Measurements from ENCODE around the gene PATE1. TPM values are rescaled to one million over a fixed set of nuclear protein-coding genes. Genes with fewer than 3 reads are reported as not detected.
"Not testable (repeated sequence)": the region's sequence is repeated elsewhere in the genome, so short reads cannot be mapped to it uniquely, and the experiment has no call there.

The PATE1 gene
- not detected for total RNA-seq
- polyA plus RNA-seq: not detected
- long read RNA-seq, donor 1: 0 reads
- long read RNA-seq, donor 2: 0 reads

- ATAC-seq (ENCODE audit: low FRiP score): no peak
- intact Hi-C loops (cut with DNase I): no loop called here
- Histone ChIP-seq H3K4me3 (ENCODE audit: low read length in 2 of 2) (no peak within 1 kb of the TSS), H3K9me3 (ENCODE audit: control insufficient read depth, low read length) (no peaks in the 10 kb centered on the region), H3K27ac (ENCODE audit: low read depth in 1 of 2, low read length in 2 of 2) (no peak within 1 kb of the TSS), H3K36me3 (ENCODE audit: control insufficient read depth in 1 of 2, insufficient read depth in 2 of 2, low read length in 1 of 2) (no peaks in the 10 kb centered on the region), H3K27me3 (ENCODE audit: control insufficient read depth in 1 of 2, insufficient read depth in 2 of 2, low read length in 1 of 2) (no peaks in the 10 kb centered on the region), H3K4me1 (ENCODE audit: control insufficient read depth in 1 of 2, insufficient read depth in 2 of 2, low read length in 2 of 2) (no peaks in the 10 kb centered on the region)
- DNase-seq: no peak
- WGBS, 2 donors: 76 to 81% methylated on average over 3 of the region's 3 CpGs
Measured at GRCh38 chr11:125745979-125746378, at the start of gene PATE1. TSS of gene PATE1 (plus strand) at chr11:125746279. CDS start at chr11:125746305, 26 bp downstream.

GRCh38 chr11:125701018-125701610 lies 45.0 kb upstream of the PATE1 start:
- 74 to 77% methylated on average over 6 of the region's 6 CpGs for WGBS, 2 donors
- intact Hi-C loops (cut with DNase I): no loop called here
- no peak for DNase-seq

GRCh38 chr11:125701858-125702621 lies 44.0 kb upstream of the PATE1 start:
- Histone ChIP-seq H3K27ac (ENCODE audit: low read depth in 1 of 2, low read length in 2 of 2) (no peak overlapping the region), H3K27me3 (ENCODE audit: control insufficient read depth in 1 of 2, insufficient read depth in 2 of 2, low read length in 1 of 2) (no peaks in the 10 kb centered on the region), H3K9me3 (ENCODE audit: control insufficient read depth, low read length) (no peaks in the 10 kb centered on the region), H3K4me3 (ENCODE audit: low read length in 2 of 2) (no peak overlapping the region), H3K36me3 (ENCODE audit: control insufficient read depth in 1 of 2, insufficient read depth in 2 of 2, low read length in 1 of 2) (no peaks in the 10 kb centered on the region), H3K4me1 (ENCODE audit: control insufficient read depth in 1 of 2, insufficient read depth in 2 of 2, low read length in 2 of 2) (no peaks in the 10 kb centered on the region)
- intact Hi-C loops (cut with DNase I): no loop called here
- ATAC-seq (ENCODE audit: low FRiP score) (no peak), DNase-seq (no peak)
- 32 to 36% methylated on average over 6 of the region's 6 CpGs for WGBS, 2 donors

More at GRCh38 chr11:125701018-125701610, 45.0 kb upstream of the PATE1 start:
- H3K4me3 ChIP-seq (ENCODE audit: low read length in 2 of 2): no peak overlapping the region
- no peaks in the 10 kb centered on the region for H3K9me3 ChIP-seq (ENCODE audit: control insufficient read depth, low read length)
- H3K27me3 ChIP-seq (ENCODE audit: control insufficient read depth in 1 of 2, insufficient read depth in 2 of 2, low read length in 1 of 2): no peaks in the 10 kb centered on the region
- no peaks in the 10 kb centered on the region for H3K4me1 ChIP-seq (ENCODE audit: control insufficient read depth in 1 of 2, insufficient read depth in 2 of 2, low read length in 2 of 2)
- no peak for ATAC-seq (ENCODE audit: low FRiP score)
- no peaks in the 10 kb centered on the region for H3K36me3 ChIP-seq (ENCODE audit: control insufficient read depth in 1 of 2, insufficient read depth in 2 of 2, low read length in 1 of 2)
- no peak overlapping the region for H3K27ac ChIP-seq (ENCODE audit: low read depth in 1 of 2, low read length in 2 of 2)

GRCh38 chr11:125704686-125705085 lies 41.4 kb upstream of the PATE1 start:
- H3K27me3 ChIP-seq (ENCODE audit: control insufficient read depth in 1 of 2, insufficient read depth in 2 of 2, low read length in 1 of 2); ATAC-seq (ENCODE audit: low FRiP score); H3K9me3 ChIP-seq (ENCODE audit: control insufficient read depth, low read length); H3K4me1 ChIP-seq (ENCODE audit: control insufficient read depth in 1 of 2, insufficient read depth in 2 of 2, low read length in 2 of 2); H3K4me3 ChIP-seq (ENCODE audit: low read length in 2 of 2); intact Hi-C loops (cut with DNase I); H3K36me3 ChIP-seq (ENCODE audit: control insufficient read depth in 1 of 2, insufficient read depth in 2 of 2, low read length in 1 of 2); DNase-seq; H3K27ac ChIP-seq (ENCODE audit: low read depth in 1 of 2, low read length in 2 of 2): not testable (repeated sequence)
- 90 to 93% methylated on average over 19 to 24 of the region's 24 CpGs for WGBS, 2 donors

- Histone ChIP-seq H3K27ac (ENCODE audit: low read depth in 1 of 2, low read length in 2 of 2) (no peak overlapping the region), H3K9me3 (ENCODE audit: control insufficient read depth, low read length) (no peaks in the 10 kb centered on the region), H3K27me3 (ENCODE audit: control insufficient read depth in 1 of 2, insufficient read depth in 2 of 2, low read length in 1 of 2) (no peaks in the 10 kb centered on the region), H3K36me3 (ENCODE audit: control insufficient read depth in 1 of 2, insufficient read depth in 2 of 2, low read length in 1 of 2) (no peaks in the 10 kb centered on the region), H3K4me1 (ENCODE audit: control insufficient read depth in 1 of 2, insufficient read depth in 2 of 2, low read length in 2 of 2) (no peaks in the 10 kb centered on the region), H3K4me3 (ENCODE audit: low read length in 2 of 2) (no peak overlapping the region)
- ATAC-seq (ENCODE audit: low FRiP score): no peak
- no peak for DNase-seq
- 76 to 87% methylated on average over 6 of the region's 6 CpGs for WGBS, 2 donors
- intact Hi-C loops (cut with DNase I): loop anchor here in 1 of 2 donors (5.0 kb wide), 1 partner anchor 152 kb away; no protein-coding TSS in a partner anchor
Measured at GRCh38 chr11:125720781-125721180, 25.3 kb upstream of the PATE1 start.

- Histone ChIP-seq H3K9me3 (ENCODE audit: control insufficient read depth, low read length) (no peaks in the 10 kb centered on the region), H3K4me1 (ENCODE audit: control insufficient read depth in 1 of 2, insufficient read depth in 2 of 2, low read length in 2 of 2) (no peaks in the 10 kb centered on the region), H3K27ac (ENCODE audit: low read depth in 1 of 2, low read length in 2 of 2) (no peak overlapping the region), H3K36me3 (ENCODE audit: control insufficient read depth in 1 of 2, insufficient read depth in 2 of 2, low read length in 1 of 2) (no peaks in the 10 kb centered on the region), H3K27me3 (ENCODE audit: control insufficient read depth in 1 of 2, insufficient read depth in 2 of 2, low read length in 1 of 2) (no peaks in the 10 kb centered on the region), H3K4me3 (ENCODE audit: low read length in 2 of 2) (no peak overlapping the region)
- ATAC-seq (ENCODE audit: low FRiP score) (no peak), DNase-seq (no peak)
- intact Hi-C loops (cut with DNase I): loop anchor here in 1 of 2 donors (5.0 kb wide), 1 partner anchor 148 kb away; no protein-coding TSS in a partner anchor
- 90 to 95% methylated on average over 1 of the region's 1 CpG for WGBS, 2 donors
Measured at GRCh38 chr11:125724125-125724524, 22.0 kb upstream of the PATE1 start.

- WGBS, 2 donors: 61 to 66% methylated on average over 3 of the region's 3 CpGs
- intact Hi-C loops (cut with DNase I): no loop called here
- H3K4me3 ChIP-seq (ENCODE audit: low read length in 2 of 2): no peak overlapping the region
- ATAC-seq (ENCODE audit: low FRiP score) (no peak), DNase-seq (no peak)
- H3K27ac ChIP-seq (ENCODE audit: low read depth in 1 of 2, low read length in 2 of 2): no peak overlapping the region
- no peaks in the 10 kb centered on the region for H3K36me3 ChIP-seq (ENCODE audit: control insufficient read depth in 1 of 2, insufficient read depth in 2 of 2, low read length in 1 of 2)
- H3K9me3 ChIP-seq (ENCODE audit: control insufficient read depth, low read length): no peaks in the 10 kb centered on the region
- H3K27me3 ChIP-seq (ENCODE audit: control insufficient read depth in 1 of 2, insufficient read depth in 2 of 2, low read length in 1 of 2): no peaks in the 10 kb centered on the region
- H3K4me1 ChIP-seq (ENCODE audit: control insufficient read depth in 1 of 2, insufficient read depth in 2 of 2, low read length in 2 of 2): no peaks in the 10 kb centered on the region
Measured at GRCh38 chr11:125728969-125729368, 17.1 kb upstream of the PATE1 start.

GRCh38 chr11:125740617-125741016 lies 5.5 kb upstream of the PATE1 start:
- intact Hi-C loops (cut with DNase I): no loop called here
- DNase-seq (no peak), ATAC-seq (ENCODE audit: low FRiP score) (no peak)

GRCh38 chr11:125743681-125744080 lies 2.4 kb upstream of the PATE1 start:
- intact Hi-C loops (cut with DNase I): no loop called here
- no peaks in the 10 kb centered on the region for H3K36me3 ChIP-seq (ENCODE audit: control insufficient read depth in 1 of 2, insufficient read depth in 2 of 2, low read length in 1 of 2)
- H3K4me3 ChIP-seq (ENCODE audit: low read length in 2 of 2): no peak overlapping the region
- 87 to 100% methylated on average over 1 of the region's 1 CpG for WGBS, 2 donors
- H3K4me1 ChIP-seq (ENCODE audit: control insufficient read depth in 1 of 2, insufficient read depth in 2 of 2, low read length in 2 of 2): no peaks in the 10 kb centered on the region
- H3K9me3 ChIP-seq (ENCODE audit: control insufficient read depth, low read length): no peaks in the 10 kb centered on the region
- DNase-seq: no peak
- no peak for ATAC-seq (ENCODE audit: low FRiP score)
- H3K27me3 ChIP-seq (ENCODE audit: control insufficient read depth in 1 of 2, insufficient read depth in 2 of 2, low read length in 1 of 2): no peaks in the 10 kb centered on the region
- no peak overlapping the region for H3K27ac ChIP-seq (ENCODE audit: low read depth in 1 of 2, low read length in 2 of 2)

More at GRCh38 chr11:125740617-125741016, 5.5 kb upstream of the PATE1 start:
- H3K4me3 ChIP-seq (ENCODE audit: low read length in 2 of 2): no peak overlapping the region
- H3K9me3 ChIP-seq (ENCODE audit: control insufficient read depth, low read length): no peaks in the 10 kb centered on the region
- no peaks in the 10 kb centered on the region for H3K4me1 ChIP-seq (ENCODE audit: control insufficient read depth in 1 of 2, insufficient read depth in 2 of 2, low read length in 2 of 2)
- no peak overlapping the region for H3K27ac ChIP-seq (ENCODE audit: low read depth in 1 of 2, low read length in 2 of 2)
- no peaks in the 10 kb centered on the region for H3K36me3 ChIP-seq (ENCODE audit: control insufficient read depth in 1 of 2, insufficient read depth in 2 of 2, low read length in 1 of 2)
- H3K27me3 ChIP-seq (ENCODE audit: control insufficient read depth in 1 of 2, insufficient read depth in 2 of 2, low read length in 1 of 2): no peaks in the 10 kb centered on the region

Data from aorta (tissue), 5 donors.